Gastroesophageal sphincter (tissue), 4 donors: ENCODE measurements around the gene RCBTB2. TPM values are rescaled to one million over a fixed set of nuclear protein-coding genes. Genes with fewer than 3 reads are reported as not detected.

ENCODE experiments used
- ATAC-seq: fragments of 150-250 bp; one replicate; pipeline ENCODE4 v1.9.1; 2016; ENCODE audit warnings: mild to moderate bottlenecking, moderate library complexity
- H3K27ac ChIP-seq, 4 donors: fragments of 200-600 bp; sonication (generic) in 3 of 4; 1 replicate in 3 of 4; 2 replicates in 1 of 4; pipeline ENCODE4 v1.5.1; 2016 to 2019
- H3K27me3 ChIP-seq: fragments of 200-600 bp; sonication (generic); one replicate; pipeline ENCODE4 v1.5.1; 2019
- H3K36me3 ChIP-seq, 2 donors: fragments of 200-600 bp; sonication (generic); one replicate each; pipeline ENCODE4 v1.5.1; 2019; ENCODE audit warnings: control low read depth in 1 of 2
- H3K4me1 ChIP-seq, 3 donors: fragments of 200-600 bp; sonication (generic); 1 replicate in 2 of 3; 2 replicates in 1 of 3; pipeline ENCODE4 v1.5.1; 2016 to 2019; ENCODE audit warnings: control low read depth in 2 of 3
- H3K4me3 ChIP-seq, 2 donors: fragments of 200-600 bp; sonication (generic); one replicate each; pipeline ENCODE4 v1.5.1; 2019; ENCODE audit warnings: mild to moderate bottlenecking in 1 of 2, moderate library complexity in 1 of 2
- H3K9me3 ChIP-seq, 3 donors: fragments of 200-600 bp; sonication (generic); one replicate each; pipeline ENCODE4 v1.5.1; 2017 to 2019; ENCODE audit warnings: control low read depth in 2 of 3
- CTCF ChIP-seq, 4 experiments: fragments of 200-600 bp in 2 of 4; fragments of 450-650 bp in 2 of 4; sonication (generic) in 1 of 4; IDR thresholded peaks; one replicate each; pipeline ENCODE4 v1.5.1; 2017 to 2019; ENCODE audit warnings: antibody characterized with exemption in 4 of 4, mild to moderate bottlenecking in 2 of 4, moderate library complexity in 2 of 4
- EP300 ChIP-seq: sonication (generic); formaldehyde crosslinking; IDR thresholded peaks from one replicate; pipeline ENCODE4 v1.6.1; 2017; ENCODE audit warnings: antibody characterized with exemption, mild to moderate bottlenecking
- POLR2A ChIP-seq, 2 donors: fragments of 450-650 bp; IDR thresholded peaks; one replicate each; pipeline ENCODE4 v1.6.1; 2017; ENCODE audit warnings: antibody characterized with exemption in 2 of 2, mild to moderate bottlenecking in 2 of 2, moderate library complexity in 1 of 2
- POLR2AphosphoS5 ChIP-seq: sonication (generic); formaldehyde crosslinking; IDR thresholded peaks from one replicate; pipeline ENCODE4 v1.6.1; 2017; ENCODE audit warnings: antibody characterized with exemption
- WGBS, 2 donors: methylation state at CpG; one replicate each; pipeline ENCODE4 v1.1.5; 2018; ENCODE audit warnings: low coverage in 1 of 2; 5-methylcytosine and 5-hydroxymethylcytosine counted together
- total RNA-seq, 4 donors: library from RNA; depleted of rRNA; stranded (reverse); fragments of >200 nt; gene quantifications; one replicate each; pipeline ENCODE4 v1.1.0, GENCODE V29; 2016

RCBTB2 gene
- total RNA-seq, 4 donors from 2014 or later, result 14.9 to 26.1 (median 16.7) TPM

GRCh38 chr13:48507021-48507420, 25.9 kb downstream of the RCBTB2 start:
- no peak for ATAC-seq
- WGBS, 2 donors, result 94 to 96% methylated on average over 4 to 6 of the region's 10 CpGs
- no peak for TF ChIP-seq POLR2AphosphoS5
- no peak for TF ChIP-seq POLR2A (IDR thresholded peaks at IDR 0.05)
- no peak for TF ChIP-seq EP300
- no peak for TF ChIP-seq CTCF (IDR thresholded peaks at IDR 0.05)
- no peaks in the 10 kb centered on the region for H3K9me3 ChIP-seq
- H3K27me3 ChIP-seq, result no peaks in the 10 kb centered on the region
- H3K36me3 ChIP-seq, result peaks cover 0 to 46% of the 10 kb centered on the region in 2 donors
- H3K27ac ChIP-seq, result peak overlapping the region in 3 of 4 donors; percentile 65 to 76 (median 75)
- H3K4me3 ChIP-seq, result no peak overlapping the region
- no peaks in the 10 kb centered on the region for H3K4me1 ChIP-seq

DNA sequence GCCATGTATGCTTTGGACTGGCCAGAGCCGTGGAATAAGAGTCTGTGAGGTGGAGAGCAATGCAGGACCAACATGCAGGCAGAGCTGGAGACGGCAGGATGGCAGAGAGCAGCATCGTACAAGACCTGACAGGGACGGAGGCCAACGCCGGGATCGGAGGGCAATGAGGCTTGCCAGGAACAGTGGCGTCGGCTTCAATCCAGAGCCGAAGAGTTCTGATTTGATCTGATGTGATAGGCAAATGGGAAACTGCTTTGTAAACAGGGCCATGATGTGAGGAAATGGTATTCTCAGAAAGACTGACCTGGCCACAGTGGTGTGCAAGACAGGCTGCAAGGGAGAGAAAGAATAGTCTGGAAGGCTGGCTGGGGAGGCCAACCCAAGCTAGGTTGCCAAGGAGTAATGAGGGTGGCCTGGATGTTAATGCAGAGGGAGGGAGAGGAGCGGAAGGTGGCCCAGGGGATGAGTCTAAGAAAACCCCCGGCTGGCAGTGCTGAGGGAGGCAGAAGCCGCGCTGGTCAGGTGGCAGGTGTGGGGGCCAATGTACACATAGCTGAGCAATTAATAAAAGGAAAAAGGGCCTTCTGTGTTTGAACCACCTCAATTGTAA, 26.7 kb downstream of the RCBTB2 start:
- Histone ChIP-seq H3K27me3 (no peaks in the 10 kb centered on the region), H3K36me3 (peaks cover 0 to 45% of the 10 kb centered on the region in 2 donors), H3K9me3 (no peaks in the 10 kb centered on the region), H3K4me3 (no peak overlapping the region), H3K27ac (peak overlapping the region in 3 of 4 donors; percentile 65 to 76 (median 75)), H3K4me1 (no peaks in the 10 kb centered on the region)
- 70 to 91% methylated on average over 13 of the region's 14 CpGs for WGBS, 2 donors
- ATAC-seq, result peak; percentile 18
- TF ChIP-seq CTCF (IDR thresholded peaks at IDR 0.05), result no peak
- no peak for TF ChIP-seq POLR2A (IDR thresholded peaks at IDR 0.05)
- TF ChIP-seq POLR2AphosphoS5, result no peak
- no peak for TF ChIP-seq EP300

DNA sequence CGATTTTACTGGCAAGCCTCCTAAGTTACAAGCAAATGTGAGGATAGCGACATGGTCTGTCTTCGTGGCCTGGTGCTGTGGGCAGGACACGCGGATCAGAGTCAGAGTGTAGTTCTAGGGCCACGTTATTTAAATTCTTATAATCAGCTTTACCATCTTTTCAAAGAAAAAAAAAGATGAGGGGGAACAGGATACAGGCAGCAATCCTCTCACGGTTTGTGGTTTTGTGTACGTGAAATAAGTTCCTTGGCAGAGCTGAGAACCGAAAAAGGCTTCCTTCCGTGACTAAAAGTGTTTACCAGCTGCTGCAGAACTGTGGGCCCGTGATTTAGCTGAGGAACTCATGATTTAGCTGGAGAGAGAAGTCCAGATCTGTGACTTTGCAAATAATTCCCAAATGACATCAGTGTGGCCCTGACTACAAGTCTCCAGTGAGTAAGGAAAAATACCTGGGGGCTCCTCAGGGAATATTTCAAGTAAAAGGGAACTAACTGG, 27.2 kb downstream of the RCBTB2 start:
- TF ChIP-seq CTCF (IDR thresholded peaks at IDR 0.05), result no peak
- TF ChIP-seq POLR2A (IDR thresholded peaks at IDR 0.05), result no peak
- no peak for TF ChIP-seq POLR2AphosphoS5
- no peak for TF ChIP-seq EP300
- Histone ChIP-seq H3K9me3 (no peaks in the 10 kb centered on the region), H3K27ac (peak overlapping the region; percentile 26 to 76 (median 70)), H3K27me3 (no peaks in the 10 kb centered on the region), H3K36me3 (peaks cover 0 to 47% of the 10 kb centered on the region in 2 donors), H3K4me1 (no peaks in the 10 kb centered on the region), H3K4me3 (no peak overlapping the region)
- 73 to 75% methylated on average over 7 to 11 of the region's 11 CpGs for WGBS, 2 donors
- peak; percentile 56 for ATAC-seq

- Histone ChIP-seq H3K27ac (peak overlapping the region; percentile 26 to 76 (median 70)), H3K9me3 (no peaks in the 10 kb centered on the region), H3K4me1 (no peaks in the 10 kb centered on the region), H3K4me3 (no peak overlapping the region), H3K27me3 (no peaks in the 10 kb centered on the region), H3K36me3 (peaks cover 0 to 48% of the 10 kb centered on the region in 2 donors)
- TF ChIP-seq POLR2AphosphoS5 (no peak), POLR2A (IDR thresholded peaks at IDR 0.05) (no peak), EP300 (no peak), CTCF (IDR thresholded peaks at IDR 0.05) (no peak)
- no peak for ATAC-seq
- 85 to 89% methylated on average over 1 to 4 of the region's 4 CpGs for whole genome bisulfite sequencing, 2 donors
Observed at GRCh38 chr13:48505012-48505411, 27.9 kb downstream of the RCBTB2 start.

- TF ChIP-seq POLR2A (IDR thresholded peaks at IDR 0.05) (no peak), EP300 (no peak), CTCF (IDR thresholded peaks at IDR 0.05) (no peak), POLR2AphosphoS5 (no peak)
- Histone ChIP-seq H3K9me3 (no peaks in the 10 kb centered on the region), H3K27me3 (no peaks in the 10 kb centered on the region), H3K4me3 (no peak overlapping the region), H3K27ac (peak overlapping the region in 1 of 4 donors; percentile 76), H3K4me1 (no peaks in the 10 kb centered on the region), H3K36me3 (peaks cover 0 to 52% of the 10 kb centered on the region in 2 donors)
- WGBS, 2 donors, result 99% methylated on average over 7 of the region's 8 CpGs; no CpG with 5 or more reads in 1 of the 2 donors
- no peak for ATAC-seq
Observed at GRCh38 chr13:48504606-48505005, 28.3 kb downstream of the RCBTB2 start.
